B cell (primary cell): ENCODE results near the gene CLINT1. TPM values are rescaled to one million over a fixed set of nuclear protein-coding genes. Genes with fewer than 3 reads are reported as not detected.

Experiments used
- ATAC-seq: fragments of 200-7000 bp; cut with Tn5 transposase; one replicate; pipeline ENCODE4 v1.10.0; 2021; ENCODE audit warnings: low read depth, mild to moderate bottlenecking, moderate number of reproducible peaks, moderate library complexity
- CTCF ChIA-PET: fragments of 350-600 bp; sonication (Branson Sonifier 250); formaldehyde crosslinking; loops from one replicate; lab custom pipeline; 2021; ENCODE audit warnings: antibody characterized with exemption, inconsistent platforms; lab: Charles Lee
- POLR2A ChIA-PET: fragments of 350-600 bp; sonication (Branson Sonifier 250); formaldehyde crosslinking; loops from one replicate; lab custom pipeline; 2021; ENCODE audit warnings: antibody characterized with exemption; lab: Charles Lee
- DNase-seq: peaks from one replicate; pipeline ENCODE4 v3.0.0; 2013
- H2AFZ ChIP-seq: 2 replicates; pipeline ENCODE4 v1.6.1; 2012; ENCODE audit warnings: mild to moderate bottlenecking, low read depth, low read length; ENCODE audit not compliant: insufficient read depth, poor library complexity, severe bottlenecking
- H3K27ac ChIP-seq, 2 donors: 1 replicate in 1 of 2; 2 replicates in 1 of 2; pipeline ENCODE4 v1.5.1; 2012 to 2013; ENCODE audit warnings: low read length in 2 of 2, mild to moderate bottlenecking in 2 of 2, moderate library complexity in 1 of 2
- H3K27me3 ChIP-seq, 4 experiments: fragments of 200-600 bp in 1 of 4; sonication (generic) in 1 of 4; replicated peaks in 1 of 4; 1 replicate in 2 of 4; 2 replicates in 2 of 4; pipeline versions ENCODE4 v1.6.1 to v1.7.0; 2013 to 2016; ENCODE audit warnings: low read length in 3 of 4, mild to moderate bottlenecking in 2 of 4, mixed read lengths in 1 of 4, moderate library complexity in 1 of 4; ENCODE audit not compliant: insufficient read depth in 4 of 4, control insufficient read depth in 3 of 4; ENCODE audit errors: control extremely low read depth in 1 of 4
- H3K36me3 ChIP-seq, 2 experiments: replicated peaks in 1 of 2; 1 replicate in 1 of 2; 2 replicates in 1 of 2; pipeline versions ENCODE4 v1.6.1 to v1.7.1; 2013; ENCODE audit warnings: low read length in 1 of 2; ENCODE audit not compliant: insufficient read depth in 2 of 2, control insufficient read depth in 1 of 2; ENCODE audit errors: control extremely low read depth in 1 of 2, extremely low read depth in 1 of 2
- H3K4me1 ChIP-seq, 2 donors: fragments of 200-600 bp in 1 of 2; sonication (generic) in 1 of 2; 1 replicate in 1 of 2; 2 replicates in 1 of 2; pipeline versions ENCODE4 v1.5.1 to v1.6.1; 2013 to 2017; ENCODE audit warnings: low read length in 2 of 2; ENCODE audit not compliant: control insufficient read depth in 2 of 2, insufficient read depth in 2 of 2
- H3K4me2 ChIP-seq: replicated peaks from 2 replicates; pipeline ENCODE3; 2012; ENCODE audit warnings: mild to moderate bottlenecking, low read depth, low read length; ENCODE audit not compliant: poor library complexity, severe bottlenecking
- H3K4me3 ChIP-seq, 5 experiments: fragments of 200-600 bp in 1 of 5; sonication (generic) in 1 of 5; 1 replicate in 3 of 5; 2 replicates in 2 of 5; pipeline versions ENCODE4 v1.5.1 to v1.7.0; 2011 to 2016; ENCODE audit warnings: low read length in 4 of 5, mild to moderate bottlenecking in 4 of 5, low read depth in 2 of 5, control low read depth in 1 of 5, moderate library complexity in 1 of 5; ENCODE audit not compliant: insufficient read depth in 1 of 5; ENCODE audit errors: control extremely low read depth in 1 of 5, extremely low read depth in 1 of 5
- H3K79me2 ChIP-seq: fragments of 200-600 bp; sonication (generic); one replicate; pipeline ENCODE4 v1.6.0; 2016; ENCODE audit warnings: low read length; ENCODE audit not compliant: control insufficient read depth, insufficient read depth
- H3K9ac ChIP-seq: fragments of 200-600 bp; sonication (generic); 2 replicates; pipeline ENCODE4 v1.6.1; 2017; ENCODE audit warnings: mild to moderate bottlenecking, low read length, moderate library complexity
- H3K9me3 ChIP-seq, 3 donors: one replicate each; pipeline versions ENCODE4 v1.6.1 to v1.7.1; 2013; ENCODE audit warnings: low read length in 2 of 3; ENCODE audit not compliant: control insufficient read depth in 2 of 3, insufficient read depth in 1 of 3; ENCODE audit errors: control extremely low read depth in 1 of 3
- H4K20me1 ChIP-seq: 2 replicates; pipeline ENCODE4 v1.6.0; 2012; ENCODE audit warnings: mild to moderate bottlenecking, low read length; ENCODE audit not compliant: insufficient read depth, control insufficient read depth, poor library complexity, severe bottlenecking
- H3K27ac Mint-ChIP-seq: one replicate; pipeline ENCODE4 v1.8.0; 2021; ENCODE audit warnings: mixed read lengths
- H3K27me3 Mint-ChIP-seq: one replicate; pipeline ENCODE4 v1.8.0; 2021; ENCODE audit warnings: mixed read lengths
- H3K4me1 Mint-ChIP-seq: one replicate; pipeline ENCODE4 v1.8.0; 2021; ENCODE audit warnings: mixed read lengths
- H3K4me3 Mint-ChIP-seq: one replicate; pipeline ENCODE4 v1.8.0; 2021; ENCODE audit warnings: mixed read lengths
- H3K9me3 Mint-ChIP-seq: one replicate; pipeline ENCODE4 v1.8.0; 2022; ENCODE audit warnings: mixed read lengths; ENCODE audit not compliant: insufficient read depth
- EZH2 ChIP-seq: IDR thresholded peaks from 2 replicates; pipeline ENCODE4 v1.6.1; 2012; ENCODE audit warnings: borderline replicate concordance, low read depth, mild to moderate bottlenecking, moderate library complexity, low read length; ENCODE audit not compliant: insufficient read depth, poor library complexity, severe bottlenecking
- WGBS: methylation state at CpG from one replicate; pipeline ENCODE4 v1.1.5; 2013; ENCODE audit warnings: missing lambda C conversion rate; ENCODE audit not compliant: insufficient coverage; 5-methylcytosine and 5-hydroxymethylcytosine counted together
- intact Hi-C: fragments of 100-400 bp; cut with micrococcal nuclease; formaldehyde crosslinking; loops from one replicate; pipeline ENCODE4 v1.10.0; 2022
- polyA plus RNA-seq: library from polyadenylated mRNA; depleted of rRNA; stranded (reverse); fragments of >200 nt; gene quantifications from 2 replicates; pipeline ENCODE4 v1.2.3, GENCODE V29; 2012
- total RNA-seq, 2 donors: library from RNA; stranded (reverse); fragments of 120-200 nt in 1 of 2; gene quantifications; 1 replicate in 1 of 2; 2 replicates in 1 of 2; pipeline versions ENCODE4 v1.2.3 to v1.2.4, GENCODE V29; 2013 to 2022
- TF ChIP-seq, protein P1 (sequence below): fragments of 200-600 bp; IDR thresholded peaks from one replicate; pipeline ENCODE4 v1.8.0; 2022; ENCODE audit warnings: antibody characterized with exemption, mild to moderate bottlenecking

Gene CLINT1
- total and polyA plus RNA-seq, 2 donors (not counting 1 experiment from before 2014, with no cell fraction given): 69.7 to 89.1 TPM

DNA sequence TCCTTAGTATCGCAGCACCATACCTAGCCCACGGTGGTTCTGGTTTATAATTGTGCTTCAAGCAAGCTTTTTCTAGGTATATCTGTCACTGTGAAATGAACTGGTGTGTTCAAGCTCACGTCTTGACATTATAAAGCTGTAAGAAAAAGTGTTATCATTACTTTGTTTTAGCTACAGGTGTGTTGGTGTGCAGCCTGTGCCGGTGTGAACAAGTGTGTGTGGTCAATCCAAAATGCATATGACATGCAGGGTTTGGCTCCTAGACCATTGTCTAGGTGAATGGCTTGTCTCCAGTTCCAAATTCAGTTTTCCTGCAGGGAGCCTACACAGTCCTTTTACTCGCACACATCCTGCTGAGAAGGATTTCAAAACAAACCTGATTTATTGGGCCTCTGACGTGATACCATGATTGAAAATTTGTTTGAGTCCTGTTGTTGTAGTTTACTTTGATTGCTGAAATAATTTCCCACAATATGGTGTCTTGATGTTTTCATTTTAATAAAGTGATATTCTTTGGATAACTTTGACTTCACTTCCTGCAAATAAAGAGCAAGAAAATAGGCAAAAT, 111.7 kb downstream of the CLINT1 start:
- 97% methylated on average over 3 of the region's 6 CpGs for WGBS
- peaks cover 0 to 7% of the 10 kb centered on the region in 2 experiments for H3K36me3 ChIP-seq
- Mint-ChIP-seq H3K27ac (no peak overlapping the region), H3K4me1 (peaks cover 21% of the 10 kb centered on the region), H3K4me3 (no peak overlapping the region), H3K9me3 (no peaks in the 10 kb centered on the region), H3K27me3 (no peaks in the 10 kb centered on the region)
- peaks cover 8% of the 10 kb centered on the region for H3K79me2 ChIP-seq
- CTCF ChIA-PET: interaction anchor here (9.0 kb wide), 1 partner anchor 79 kb away, joined by 100 read pairs; the partner anchor contains the start of gene C5orf52
- POLR2A ChIA-PET: interaction anchor here (0.6 kb wide), 1 partner anchor 29 kb away, joined by 3 read pairs; no protein-coding TSS in a partner anchor
- H4K20me1 ChIP-seq: no peaks in the 10 kb centered on the region
- TF ChIP-seq, protein P1, sequence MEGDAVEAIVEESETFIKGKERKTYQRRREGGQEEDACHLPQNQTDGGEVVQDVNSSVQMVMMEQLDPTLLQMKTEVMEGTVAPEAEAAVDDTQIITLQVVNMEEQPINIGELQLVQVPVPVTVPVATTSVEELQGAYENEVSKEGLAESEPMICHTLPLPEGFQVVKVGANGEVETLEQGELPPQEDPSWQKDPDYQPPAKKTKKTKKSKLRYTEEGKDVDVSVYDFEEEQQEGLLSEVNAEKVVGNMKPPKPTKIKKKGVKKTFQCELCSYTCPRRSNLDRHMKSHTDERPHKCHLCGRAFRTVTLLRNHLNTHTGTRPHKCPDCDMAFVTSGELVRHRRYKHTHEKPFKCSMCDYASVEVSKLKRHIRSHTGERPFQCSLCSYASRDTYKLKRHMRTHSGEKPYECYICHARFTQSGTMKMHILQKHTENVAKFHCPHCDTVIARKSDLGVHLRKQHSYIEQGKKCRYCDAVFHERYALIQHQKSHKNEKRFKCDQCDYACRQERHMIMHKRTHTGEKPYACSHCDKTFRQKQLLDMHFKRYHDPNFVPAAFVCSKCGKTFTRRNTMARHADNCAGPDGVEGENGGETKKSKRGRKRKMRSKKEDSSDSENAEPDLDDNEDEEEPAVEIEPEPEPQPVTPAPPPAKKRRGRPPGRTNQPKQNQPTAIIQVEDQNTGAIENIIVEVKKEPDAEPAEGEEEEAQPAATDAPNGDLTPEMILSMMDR: no peak
- no peak for TF ChIP-seq EZH2
- no peak overlapping the region for H3K27ac ChIP-seq
- no peak overlapping the region for H3K9ac ChIP-seq
- no peak overlapping the region for H3K4me3 ChIP-seq
- DNase-seq (no peak), ATAC-seq (no peak)
- H3K4me1 ChIP-seq: peaks cover 12 to 13% of the 10 kb centered on the region in 2 donors
- no peaks in the 10 kb centered on the region for H3K9me3 ChIP-seq
- H2AFZ ChIP-seq: no peak overlapping the region
- H3K4me2 ChIP-seq: no peak overlapping the region
- no peaks in the 10 kb centered on the region for H3K27me3 ChIP-seq
- intact Hi-C loops: no loop called here

DNA sequence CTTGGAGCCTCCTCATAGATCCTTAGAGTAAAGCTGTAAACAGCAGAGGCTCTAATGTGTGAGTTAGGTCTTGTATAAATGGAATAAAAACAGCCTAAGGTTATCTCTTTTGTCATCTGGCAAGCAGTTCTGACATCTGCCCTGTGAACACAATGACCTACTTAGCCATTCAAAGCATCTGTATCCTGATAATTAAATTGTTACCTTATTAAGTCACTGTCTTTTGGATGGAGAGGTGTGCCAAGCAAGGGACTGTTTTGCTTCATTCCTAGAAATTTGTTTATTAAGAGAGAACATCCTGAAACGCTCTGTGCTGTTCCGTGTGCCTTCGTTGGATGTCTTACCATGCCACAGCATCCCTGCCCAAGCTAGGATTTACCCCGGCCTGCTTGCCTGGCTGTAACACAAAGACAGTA, 113.9 kb downstream of the CLINT1 start:
- intact Hi-C loops: no loop called here
- no peaks in the 10 kb centered on the region for H3K27me3 Mint-ChIP-seq
- WGBS: 94% methylated on average over 4 of the region's 4 CpGs
- H3K4me3 Mint-ChIP-seq: peak overlapping the region; percentile 88
- ChIA-PET CTCF (interaction anchor here (1.2 to 9.0 kb wide), 9 partner anchors 15 to 596 kb away, joined by 3 to 100 read pairs (median 4); partner anchors contain the start of genes C5orf52 and THG1L), POLR2A (interaction anchor here (0.5 to 0.8 kb wide), 2 partner anchors 14 to 24 kb away, joined by 5 to 6 read pairs; no protein-coding TSS in a partner anchor)
- H3K9me3 ChIP-seq: no peaks in the 10 kb centered on the region
- TF ChIP-seq EZH2: no peak
- TF ChIP-seq, protein P1: no peak
- no peak overlapping the region for H3K27ac Mint-ChIP-seq
- H4K20me1 ChIP-seq: no peaks in the 10 kb centered on the region
- no peak for ATAC-seq
- no peak overlapping the region for H3K27ac ChIP-seq
- H3K9ac ChIP-seq: peak overlapping the region; percentile 74
- H3K4me1 ChIP-seq: peaks cover 12 to 13% of the 10 kb centered on the region in 2 donors
- no peaks in the 10 kb centered on the region for H3K36me3 ChIP-seq
- H3K79me2 ChIP-seq: peaks cover 8% of the 10 kb centered on the region
- peak overlapping the region; percentile 89 for H3K4me2 ChIP-seq
- H3K27me3 ChIP-seq: no peaks in the 10 kb centered on the region
- no peaks in the 10 kb centered on the region for H3K9me3 Mint-ChIP-seq
- DNase-seq: no peak
- peaks cover 24% of the 10 kb centered on the region for H3K4me1 Mint-ChIP-seq
- H2AFZ ChIP-seq: peak overlapping the region; percentile 87
- no peak overlapping the region for H3K4me3 ChIP-seq
